GM12872 (cell line): ENCODE results near the gene GPHN.

Experiments
- TF ChIP-seq, protein P1 (sequence below): IDR thresholded peaks from 3 replicates; pipeline ENCODE4 v1.5.1; 2011; ENCODE audit warnings: low read depth, mild to moderate bottlenecking, low read length, moderate library complexity; ENCODE audit not compliant: insufficient read depth

Gene GPHN

DNA sequence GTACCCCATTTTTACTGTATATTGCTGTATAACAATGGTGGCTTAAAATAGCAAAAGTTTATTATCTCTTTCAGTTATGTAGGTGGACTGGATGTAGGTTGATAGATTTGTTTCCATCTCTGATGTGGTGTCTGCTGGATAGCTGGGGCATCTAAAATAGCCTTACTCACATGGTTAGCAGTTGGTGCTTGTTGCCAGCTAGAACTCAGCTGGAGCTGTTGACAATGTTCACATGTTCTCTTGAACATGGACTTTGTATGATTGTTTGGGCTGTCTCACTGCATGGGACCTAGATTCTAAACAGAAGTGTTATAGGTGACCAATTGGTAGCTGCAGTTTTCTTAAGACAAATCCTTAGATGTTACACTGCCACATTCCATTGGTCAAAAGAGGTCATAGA is 126.9 kb downstream of the GPHN start:
- TF ChIP-seq, protein P1, sequence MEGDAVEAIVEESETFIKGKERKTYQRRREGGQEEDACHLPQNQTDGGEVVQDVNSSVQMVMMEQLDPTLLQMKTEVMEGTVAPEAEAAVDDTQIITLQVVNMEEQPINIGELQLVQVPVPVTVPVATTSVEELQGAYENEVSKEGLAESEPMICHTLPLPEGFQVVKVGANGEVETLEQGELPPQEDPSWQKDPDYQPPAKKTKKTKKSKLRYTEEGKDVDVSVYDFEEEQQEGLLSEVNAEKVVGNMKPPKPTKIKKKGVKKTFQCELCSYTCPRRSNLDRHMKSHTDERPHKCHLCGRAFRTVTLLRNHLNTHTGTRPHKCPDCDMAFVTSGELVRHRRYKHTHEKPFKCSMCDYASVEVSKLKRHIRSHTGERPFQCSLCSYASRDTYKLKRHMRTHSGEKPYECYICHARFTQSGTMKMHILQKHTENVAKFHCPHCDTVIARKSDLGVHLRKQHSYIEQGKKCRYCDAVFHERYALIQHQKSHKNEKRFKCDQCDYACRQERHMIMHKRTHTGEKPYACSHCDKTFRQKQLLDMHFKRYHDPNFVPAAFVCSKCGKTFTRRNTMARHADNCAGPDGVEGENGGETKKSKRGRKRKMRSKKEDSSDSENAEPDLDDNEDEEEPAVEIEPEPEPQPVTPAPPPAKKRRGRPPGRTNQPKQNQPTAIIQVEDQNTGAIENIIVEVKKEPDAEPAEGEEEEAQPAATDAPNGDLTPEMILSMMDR, result no peak

DNA sequence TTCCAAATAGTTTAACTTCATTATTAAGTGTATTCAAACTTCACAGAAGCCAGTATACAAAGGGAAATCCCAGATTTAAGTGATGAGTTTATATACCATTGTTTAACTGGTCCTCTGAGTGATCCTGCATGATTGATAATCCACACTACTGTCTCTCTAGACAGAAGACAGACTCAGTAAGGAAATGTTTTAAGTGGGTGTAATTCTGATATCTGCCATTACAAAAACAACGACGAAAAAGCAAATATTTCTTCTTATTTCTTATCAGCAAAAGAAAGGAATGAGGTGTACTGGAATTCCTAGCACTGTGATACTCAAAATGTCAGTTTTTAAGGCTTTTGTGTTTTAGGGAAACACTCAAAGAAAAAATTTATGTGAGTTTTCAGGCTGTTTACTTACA is 127.5 kb downstream of the GPHN start:
- TF ChIP-seq, protein P1, result no peak

DNA sequence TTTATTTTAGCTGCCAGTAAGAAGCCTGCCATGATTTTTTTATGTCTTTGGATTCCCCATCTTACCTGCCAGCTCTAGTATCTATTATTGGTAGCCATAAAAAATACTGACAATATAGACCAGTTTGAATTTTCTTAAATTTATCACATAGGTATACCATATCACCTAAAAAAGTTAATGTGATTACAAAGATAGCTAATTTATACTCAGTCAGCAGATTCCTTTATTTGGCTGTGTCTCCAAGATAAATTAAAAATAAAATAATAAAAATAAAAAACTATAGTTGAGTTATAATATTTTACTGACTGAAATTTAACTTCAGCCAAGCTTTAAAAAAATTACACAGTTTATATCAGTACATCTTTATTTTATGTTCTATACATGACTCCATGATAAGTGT is 128.3 kb downstream of the GPHN start:
- TF ChIP-seq, protein P1, result no peak

DNA sequence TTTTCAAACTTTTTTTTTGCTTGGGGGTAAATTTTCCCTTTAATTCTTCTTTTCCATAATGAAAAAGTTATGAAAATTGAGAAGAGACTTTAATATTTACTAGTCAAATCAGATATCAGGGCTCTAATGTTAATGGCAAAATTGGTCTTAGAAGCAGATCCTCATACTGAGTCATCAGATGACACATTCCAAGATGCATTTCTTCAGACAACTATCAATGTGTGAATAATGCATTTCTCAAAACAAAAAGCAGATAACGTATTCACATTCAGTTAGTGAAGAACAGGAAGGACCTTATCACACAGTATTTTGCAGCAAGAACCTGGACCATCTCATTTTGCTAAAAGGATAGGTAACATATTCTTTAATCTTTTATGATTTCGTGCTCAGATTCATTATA is 130.7 kb downstream of the GPHN start:
- TF ChIP-seq, protein P1, result no peak

DNA sequence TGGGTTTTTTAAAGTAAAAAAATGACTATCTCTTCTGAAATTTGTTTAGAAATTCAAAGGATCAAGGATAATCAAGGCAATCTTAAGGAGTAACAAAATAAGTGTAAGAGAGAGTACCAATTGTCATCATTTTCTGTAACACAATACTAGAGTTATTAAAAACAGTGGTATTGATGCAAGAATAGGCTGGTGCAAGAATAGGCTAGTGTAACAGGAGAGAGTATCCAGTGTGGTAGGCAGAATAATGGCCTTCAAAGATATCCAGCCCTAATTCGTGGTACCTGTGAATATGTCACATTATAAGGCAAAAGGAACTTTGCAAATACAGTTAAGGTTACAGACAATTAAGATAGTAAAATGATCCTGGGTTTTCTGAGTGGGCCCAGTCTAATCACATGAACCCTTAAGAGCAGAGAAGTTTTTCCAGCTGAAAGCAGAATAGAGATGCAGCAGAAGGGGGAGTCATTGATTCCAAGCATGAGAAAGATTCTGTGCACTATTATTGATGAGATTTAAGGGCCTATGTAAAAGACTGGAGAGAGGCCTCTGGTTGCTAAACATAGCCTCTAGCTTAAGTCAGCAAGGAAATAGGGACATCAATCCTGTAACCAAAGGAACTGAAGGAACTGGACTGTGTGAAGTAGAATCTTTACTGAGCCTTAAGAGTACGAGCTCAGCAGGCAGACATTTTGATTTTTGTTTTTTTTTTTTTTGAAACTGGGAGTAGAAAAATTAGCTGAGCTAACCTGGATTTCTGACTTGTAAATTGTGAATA is 134.1 kb downstream of the GPHN start:
- TF ChIP-seq, protein P1, result no peak

DNA sequence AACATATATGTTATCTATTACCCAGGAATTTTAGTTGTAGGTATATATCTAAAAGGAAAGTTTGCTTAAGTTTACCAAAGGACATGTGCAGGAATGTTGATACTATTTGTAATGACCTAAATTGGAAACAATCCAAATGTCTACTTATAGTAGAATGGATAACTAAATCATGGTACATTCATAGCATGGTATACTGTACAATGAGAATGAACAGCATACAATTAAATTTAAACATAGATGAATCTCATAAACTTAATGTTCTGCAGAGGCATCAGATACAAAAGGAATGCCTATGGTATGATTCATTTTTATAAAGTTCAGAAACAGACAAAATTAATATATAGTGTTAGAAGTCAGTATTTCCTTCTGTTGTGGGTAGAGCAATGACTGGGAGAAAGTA is 135.4 kb downstream of the GPHN start:
- TF ChIP-seq, protein P1, result no peak

DNA sequence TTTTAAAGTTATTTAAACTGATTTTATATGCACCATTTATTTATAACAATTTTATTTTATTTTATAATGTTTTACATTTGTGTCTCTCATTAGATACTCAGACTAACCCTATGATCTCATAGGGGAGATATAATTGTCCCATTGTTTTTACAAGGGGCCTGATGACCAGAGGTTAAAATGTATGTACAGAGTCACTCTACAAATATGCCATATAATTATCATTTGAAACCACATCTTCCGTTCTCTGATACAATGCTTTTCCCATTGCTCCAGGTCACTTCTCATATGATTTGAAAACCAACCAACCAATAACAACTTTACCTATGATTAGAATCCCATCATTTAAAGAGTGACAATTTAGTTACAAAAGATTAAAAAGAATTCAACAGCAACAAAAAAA is 137.8 kb downstream of the GPHN start:
- TF ChIP-seq, protein P1, result no peak
